Activated gamma-delta T cell treated with anti-CD3 and anti-CD28 coated beads, Interleukin-2, amount 50 U/mL, for 16 hours (primary cell): ENCODE results near the gene ABCD2.
"Not testable (repeated sequence)": the region's sequence is repeated elsewhere in the genome, so short reads cannot be mapped to it uniquely, and the experiment has no call there.

ENCODE experiments used
- DNase-seq: peaks from one replicate; pipeline ENCODE4 v3.0.0-alpha.2; 2020; ENCODE audit warnings: low read depth

Gene ABCD2

DNA sequence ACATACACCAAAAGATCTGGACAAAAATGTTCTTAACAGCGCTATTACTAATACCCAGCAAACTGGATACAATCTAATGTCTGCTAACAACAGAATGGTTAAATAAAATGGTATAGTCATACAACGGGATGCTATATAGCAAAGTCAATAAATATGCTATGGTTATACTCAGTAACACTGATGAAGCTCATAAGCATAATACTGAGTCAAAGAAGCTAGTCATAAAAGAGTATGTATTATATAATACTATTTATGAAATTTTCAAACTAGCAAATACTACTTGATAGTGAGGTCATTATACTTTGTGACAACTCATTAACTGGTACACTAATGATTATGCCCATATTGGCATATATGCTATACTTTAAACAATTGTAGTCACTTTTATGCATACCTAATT is 7.4 kb downstream of the ABCD2 start:
- no peak for DNase-seq

DNA sequence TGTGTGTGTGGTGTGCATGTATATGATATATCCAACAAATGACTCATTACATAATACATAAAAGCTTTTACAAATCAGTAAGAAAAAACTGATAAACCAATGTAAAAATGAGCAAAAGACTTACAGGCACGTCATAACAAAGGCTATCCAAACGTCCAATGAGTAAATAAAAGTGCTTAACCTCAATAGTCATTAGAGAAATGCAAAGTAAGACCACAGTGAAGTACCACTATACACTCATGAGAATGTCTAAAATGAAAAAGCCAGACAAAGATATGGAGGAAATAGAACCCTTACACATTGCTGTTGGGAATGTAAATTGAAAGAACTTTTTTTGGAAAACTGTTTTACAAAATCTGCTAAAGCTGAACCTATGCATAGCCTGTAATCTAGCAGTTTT is 7.8 kb downstream of the ABCD2 start:
- DNase-seq, result no peak

DNA sequence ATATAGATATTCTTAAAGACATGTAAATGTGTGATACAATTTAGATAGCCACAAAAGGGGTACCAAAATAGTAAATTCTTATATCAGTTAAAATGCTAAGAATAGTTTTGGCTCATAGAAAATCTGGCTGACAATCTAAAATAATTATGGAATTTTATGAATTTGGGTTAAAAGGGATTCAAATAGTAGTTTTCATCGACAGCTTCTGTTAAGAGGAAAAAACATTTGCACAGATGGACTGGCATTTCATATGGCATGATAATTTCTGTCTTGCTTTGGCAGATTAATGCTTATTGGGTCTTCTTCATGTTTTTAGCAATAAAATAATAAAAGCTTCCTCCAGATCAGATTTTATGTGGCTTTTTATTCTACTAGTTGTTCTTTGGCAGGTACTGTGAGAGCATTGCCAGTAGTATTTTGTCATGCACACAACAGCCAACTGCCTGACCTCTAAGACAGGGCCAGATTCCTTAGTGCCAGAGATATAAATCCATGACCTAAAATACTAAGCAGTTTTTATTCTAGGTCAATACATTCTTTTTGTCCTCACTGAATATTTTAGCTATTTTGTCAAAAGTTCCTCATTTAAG is 9.1 kb downstream of the ABCD2 start:
- no peak for DNase-seq

DNA sequence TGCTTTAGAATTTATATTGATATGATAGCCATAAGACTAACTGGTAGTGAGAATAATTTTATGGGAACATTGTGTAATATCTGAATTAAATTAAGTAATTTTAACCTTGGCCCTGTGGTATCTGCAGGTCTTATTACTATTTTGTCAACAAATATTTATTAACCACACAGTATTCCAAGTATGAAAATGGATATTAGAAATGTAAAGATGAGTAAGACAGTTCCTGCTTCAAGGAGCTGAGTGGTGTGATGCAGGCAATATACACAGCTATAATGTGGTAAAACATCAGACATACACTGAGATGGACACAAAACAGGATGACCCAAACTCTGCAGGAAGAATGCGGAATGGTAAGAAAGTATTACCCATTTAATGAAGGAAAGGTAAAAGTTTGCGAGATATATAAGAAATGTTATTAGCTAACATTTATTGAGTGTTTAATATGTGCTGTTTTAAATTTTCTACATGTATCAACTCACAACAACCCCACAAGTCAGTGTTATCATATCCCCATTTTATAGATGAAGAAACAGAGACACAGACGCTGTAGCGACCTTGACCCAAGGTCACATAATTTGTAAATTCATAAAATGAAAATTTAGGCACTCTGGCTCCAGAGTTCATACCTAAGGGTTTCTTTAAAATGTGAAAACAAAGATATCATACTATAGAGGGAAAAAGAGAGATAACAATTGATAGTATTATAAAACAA is 12.7 kb downstream of the ABCD2 start:
- no peak for DNase-seq

DNA sequence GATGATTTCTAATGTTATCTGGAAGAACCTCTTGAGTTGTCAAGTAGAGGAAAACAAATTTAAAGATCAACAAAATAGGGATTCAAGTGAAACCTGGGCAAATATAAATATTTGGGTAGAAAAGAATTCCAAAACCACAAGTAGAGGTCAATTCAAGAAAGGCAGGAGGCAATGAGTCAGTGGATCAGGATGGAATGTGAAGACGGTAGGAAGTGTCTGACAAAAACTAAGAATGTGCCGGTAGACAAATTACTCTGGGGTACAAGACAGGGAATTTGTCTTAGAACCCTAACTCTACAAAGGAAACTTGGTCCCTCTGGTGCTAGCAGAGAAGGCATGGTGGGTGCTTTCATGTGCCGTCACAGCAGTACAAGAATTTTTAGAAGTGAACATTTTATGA is 13.6 kb downstream of the ABCD2 start:
- DNase-seq, result no peak

DNA sequence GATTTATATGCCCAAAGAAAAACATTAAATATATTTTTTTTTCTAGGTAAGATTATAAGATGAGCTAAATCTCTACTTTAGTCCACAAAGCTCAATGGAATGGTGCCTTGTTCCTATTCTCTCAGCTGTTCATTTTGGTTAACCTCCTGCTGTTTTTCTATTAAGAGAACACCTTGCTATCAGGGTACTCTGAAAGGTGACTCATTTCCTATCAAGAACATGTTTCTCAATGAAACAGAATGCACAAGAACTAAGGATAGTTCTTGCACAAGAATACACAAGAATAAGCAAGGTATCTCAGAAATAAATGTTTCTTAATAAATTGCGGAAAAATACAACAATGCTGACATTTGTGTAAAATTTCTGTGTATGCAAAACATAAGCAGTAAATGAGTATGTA is 14.1 kb downstream of the ABCD2 start:
- DNase-seq, result no peak

DNA sequence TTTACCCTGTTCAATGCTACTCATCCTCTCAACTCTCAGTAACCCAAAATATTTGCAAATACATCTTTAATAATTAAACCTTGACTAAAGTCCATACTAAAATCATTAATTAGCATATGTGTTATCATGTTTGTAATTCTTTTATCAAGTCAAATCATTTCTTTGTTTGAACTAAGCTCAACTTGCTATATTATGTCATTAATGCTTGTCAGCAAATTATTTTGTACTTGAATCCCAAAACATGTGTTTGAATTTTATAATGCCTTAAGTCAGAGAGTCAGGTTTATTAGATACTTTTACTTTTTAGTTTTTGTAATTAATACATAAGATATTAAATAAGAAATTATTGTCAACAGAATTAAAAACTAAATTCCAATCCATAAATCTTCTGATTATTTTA is 16.5 kb downstream of the ABCD2 start:
- DNase-seq, result no peak

DNA sequence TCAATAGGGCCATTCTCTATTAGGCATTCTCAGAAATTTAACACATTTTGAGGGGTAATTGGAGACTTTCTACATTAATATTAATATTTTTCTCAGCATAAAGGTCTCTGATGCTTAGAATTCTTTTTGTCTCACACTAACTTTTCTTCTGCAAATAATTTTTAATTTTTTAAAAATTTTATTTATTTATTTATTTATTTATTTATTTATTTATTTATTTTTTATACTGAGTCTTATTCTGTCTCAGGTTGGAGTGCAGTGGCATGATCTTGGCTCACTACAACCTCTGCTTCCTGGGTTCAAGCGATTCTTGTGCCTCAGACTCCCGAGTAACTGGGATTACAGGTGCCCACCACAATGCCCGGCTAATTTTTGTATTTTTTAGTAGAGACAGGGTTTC is 17.7 kb downstream of the ABCD2 start:
- DNase-seq, result not testable (repeated sequence)

DNA sequence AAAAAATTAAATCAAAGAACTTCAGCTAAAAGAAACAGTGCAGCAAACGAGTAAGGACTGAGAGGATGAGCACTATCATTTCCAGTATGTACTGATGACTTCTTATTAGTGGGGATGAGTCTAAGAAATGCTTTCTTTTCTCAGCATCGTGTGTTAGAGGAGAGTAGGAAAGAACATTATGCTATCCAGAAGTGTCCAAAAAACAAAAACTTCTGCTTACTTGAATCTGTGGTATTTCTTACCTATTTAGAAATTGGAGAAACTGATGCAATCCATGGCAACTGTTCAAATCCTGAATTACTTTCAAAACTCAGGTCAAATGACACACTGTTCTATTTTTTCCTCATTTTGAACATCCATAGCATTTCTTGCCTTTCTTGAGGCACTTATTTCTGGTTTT is 23.7 kb downstream of the ABCD2 start:
- no peak for DNase-seq

DNA sequence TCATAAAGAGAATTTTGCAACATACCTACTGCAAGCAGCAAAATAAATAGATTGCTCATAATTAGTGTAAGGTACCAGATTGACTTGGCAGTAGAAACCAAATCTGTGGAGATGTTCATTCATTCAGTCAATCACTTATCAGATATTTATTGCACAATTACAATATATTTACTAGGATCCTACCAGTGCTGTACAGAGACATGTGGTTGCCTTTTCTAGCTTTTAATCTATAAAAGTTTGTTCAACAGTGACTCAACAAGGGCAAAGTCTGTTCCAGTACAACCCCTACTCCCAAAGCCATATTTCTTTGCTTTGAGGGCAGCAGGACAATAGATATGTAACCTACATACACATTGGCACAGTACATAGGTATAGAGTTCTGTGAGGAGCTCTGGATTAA is 27.3 kb downstream of the ABCD2 start:
- no peak for DNase-seq

DNA sequence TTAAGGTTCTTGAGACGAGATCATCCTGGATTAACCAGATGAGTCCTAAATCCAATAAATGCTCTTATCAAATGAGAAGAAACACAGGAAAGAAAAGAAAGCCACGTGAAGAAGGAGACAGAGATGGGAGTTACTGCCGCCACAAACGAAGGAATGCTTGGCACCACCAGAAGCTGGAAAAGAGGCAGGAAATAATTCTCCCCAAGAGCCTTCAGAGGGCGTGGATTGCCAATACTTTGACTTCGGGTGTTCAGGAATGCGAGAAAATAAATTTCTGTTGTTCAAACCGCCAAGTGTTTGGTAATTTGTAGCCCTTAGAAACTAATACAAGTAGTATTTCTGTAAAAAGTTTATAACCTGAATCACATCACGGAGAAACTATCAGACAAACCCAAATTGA is 31.3 kb downstream of the ABCD2 start:
- no peak for DNase-seq

DNA sequence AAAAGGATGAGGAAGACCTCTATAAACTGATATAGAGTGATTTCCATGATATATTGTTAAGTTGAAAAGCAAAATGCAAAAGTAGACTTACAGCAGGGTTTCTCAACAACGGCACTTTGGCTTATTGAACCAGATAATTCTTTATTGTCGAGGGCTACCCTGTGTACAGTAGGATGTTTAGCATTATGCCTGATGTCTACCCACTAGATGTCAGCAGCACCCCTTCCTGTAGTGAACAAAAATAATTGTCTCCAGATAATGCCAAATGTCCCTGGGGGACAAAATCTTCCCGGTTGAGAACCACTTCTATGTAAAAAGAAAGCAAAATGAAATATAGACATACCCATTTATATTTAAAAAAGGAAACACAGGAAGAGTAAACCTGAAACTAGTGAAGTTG is 32.4 kb downstream of the ABCD2 start:
- no peak for DNase-seq

DNA sequence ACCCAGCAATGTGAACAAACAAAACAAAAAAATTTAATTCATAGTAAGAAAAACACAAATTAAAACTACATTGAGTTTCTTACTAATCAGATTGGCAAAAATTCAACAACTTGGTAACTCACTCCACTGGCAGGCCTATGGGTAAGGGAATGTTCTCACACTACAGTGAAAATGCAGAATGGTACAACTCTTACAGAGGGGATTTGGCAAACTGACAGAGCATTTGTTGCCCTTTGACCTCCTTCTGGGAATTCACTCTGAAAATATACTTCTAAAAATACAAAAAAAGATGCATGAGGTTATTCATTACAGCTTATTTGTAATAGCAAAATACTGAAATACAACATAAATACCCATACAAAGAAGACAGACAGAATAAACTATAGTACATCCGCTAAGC is 32.8 kb downstream of the ABCD2 start:
- DNase-seq, result no peak

DNA sequence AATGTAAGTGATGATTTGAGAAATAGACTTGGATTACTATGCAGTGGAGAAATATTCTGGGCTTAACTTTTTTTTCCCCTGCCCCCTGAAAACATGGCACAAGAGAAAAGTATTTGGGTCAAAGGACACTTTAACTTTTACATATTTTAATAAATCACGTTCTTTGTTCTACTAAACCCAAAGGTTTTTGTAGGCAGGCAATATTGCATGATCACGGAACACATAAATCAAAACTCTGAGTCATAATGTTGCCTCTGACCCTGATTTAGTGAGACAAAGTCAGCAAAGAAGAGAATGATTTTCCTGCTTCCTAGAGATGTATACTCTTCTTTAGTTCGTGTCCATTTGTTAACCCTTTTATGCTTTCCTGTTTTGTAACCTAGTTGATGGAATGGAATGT is 38.0 kb downstream of the ABCD2 start:
- no peak for DNase-seq

DNA sequence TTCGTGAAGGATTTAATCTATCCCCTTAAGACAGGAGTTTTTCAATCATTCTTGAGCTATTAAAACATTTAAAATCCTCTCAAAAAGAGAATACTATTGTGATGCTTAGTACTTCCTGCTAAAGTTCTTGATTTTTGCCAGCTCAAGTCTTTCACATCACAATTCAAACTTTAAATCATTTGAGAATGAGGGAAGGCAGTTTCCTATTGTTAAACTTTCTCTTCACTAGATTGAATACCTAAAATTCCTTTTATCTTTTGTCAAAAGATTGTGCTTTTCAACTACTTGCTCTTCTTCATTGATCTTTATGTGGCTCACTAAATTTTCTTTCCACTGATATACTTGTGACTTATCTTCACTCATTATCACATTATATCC is 44.1 kb downstream of the ABCD2 start:
- DNase-seq, result no peak

DNA sequence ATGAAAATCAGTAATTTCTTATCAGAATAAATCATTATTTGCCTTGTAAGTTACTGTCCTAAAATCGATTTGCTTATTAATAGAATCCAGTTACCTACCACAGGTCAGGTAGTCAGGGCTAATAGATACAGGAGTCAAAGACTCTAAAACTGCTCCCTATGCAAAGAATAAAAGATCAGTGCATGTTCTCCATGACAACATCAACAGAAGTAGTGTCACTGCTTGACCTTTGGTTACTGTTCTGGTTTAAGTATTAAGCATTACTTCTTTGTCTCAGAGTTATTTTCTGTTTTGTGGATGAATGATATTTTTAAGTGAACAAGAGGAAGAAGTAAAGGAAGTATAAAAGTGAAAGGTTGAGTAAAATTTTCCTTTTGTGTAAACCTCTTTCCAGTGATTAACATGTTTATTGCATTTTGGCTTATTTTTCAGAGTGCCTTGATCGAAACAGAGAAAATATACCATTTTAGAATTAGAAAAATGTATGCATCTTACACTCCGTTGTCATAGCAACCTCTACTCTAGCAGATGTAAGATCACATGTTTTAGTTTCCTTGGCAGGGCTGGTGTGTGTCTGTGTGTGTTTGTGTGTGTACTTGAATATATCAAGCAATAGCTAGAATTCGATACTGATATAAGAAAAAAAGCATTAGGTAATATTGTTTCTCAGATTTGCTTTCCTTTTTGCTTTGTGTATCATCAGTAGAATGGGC is 44.7 kb downstream of the ABCD2 start:
- no peak for DNase-seq

DNA sequence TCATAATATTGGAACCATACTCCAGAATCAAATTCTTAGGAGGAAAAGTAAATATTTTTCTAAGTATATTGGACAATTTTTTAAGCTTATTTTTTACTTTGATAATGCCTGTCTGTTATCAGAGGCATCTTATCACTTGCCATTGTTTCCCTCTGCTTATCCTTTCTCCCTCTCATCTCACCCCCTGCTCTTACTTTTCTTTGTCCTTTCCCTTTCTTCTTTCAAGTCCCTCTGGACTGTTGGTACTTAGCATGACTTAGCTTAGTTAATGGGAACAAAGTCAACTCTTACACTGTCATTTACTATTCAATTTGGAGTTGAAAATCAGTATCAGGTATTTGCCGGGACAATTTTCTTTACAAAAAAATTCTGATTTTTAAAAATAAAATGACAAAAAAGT is 45.2 kb downstream of the ABCD2 start:
- no peak for DNase-seq

DNA sequence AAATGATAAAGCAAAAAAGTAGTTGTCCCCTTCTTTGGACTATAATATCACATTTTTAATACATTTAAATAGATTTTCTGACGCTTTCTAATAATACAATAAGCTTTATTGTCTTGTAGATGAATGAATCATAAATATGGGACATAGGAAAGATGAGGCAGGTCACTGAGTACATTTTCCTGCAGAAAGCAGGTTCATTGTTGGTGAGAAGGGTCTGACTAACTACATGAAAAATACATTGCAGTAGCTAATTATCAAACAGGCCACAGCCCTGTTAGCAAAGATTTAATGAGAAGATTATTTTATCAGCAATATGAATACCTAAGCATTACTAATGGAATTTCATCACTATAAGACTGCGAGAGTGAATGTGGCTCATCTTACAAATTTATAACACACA is 45.6 kb downstream of the ABCD2 start:
- DNase-seq, result no peak

DNA sequence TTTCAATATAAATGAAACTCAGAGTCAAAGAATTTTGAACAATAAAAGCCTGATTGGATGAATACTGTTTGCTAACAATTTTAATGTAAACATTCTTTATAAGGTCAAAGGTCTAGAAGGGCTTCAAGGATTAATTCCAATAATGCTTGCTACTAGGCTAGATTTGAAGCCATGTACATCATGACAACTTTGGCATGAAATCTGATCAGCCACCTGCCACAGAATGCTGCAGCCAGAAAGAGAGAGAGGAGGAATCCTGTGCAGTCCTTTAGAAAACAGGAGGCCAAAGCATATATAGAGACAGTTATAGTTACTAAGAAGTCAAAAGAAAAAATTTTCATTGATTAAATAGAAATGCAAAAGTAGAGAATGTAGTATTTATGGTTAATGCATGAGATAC is 47.1 kb downstream of the ABCD2 start:
- no peak for DNase-seq

DNA sequence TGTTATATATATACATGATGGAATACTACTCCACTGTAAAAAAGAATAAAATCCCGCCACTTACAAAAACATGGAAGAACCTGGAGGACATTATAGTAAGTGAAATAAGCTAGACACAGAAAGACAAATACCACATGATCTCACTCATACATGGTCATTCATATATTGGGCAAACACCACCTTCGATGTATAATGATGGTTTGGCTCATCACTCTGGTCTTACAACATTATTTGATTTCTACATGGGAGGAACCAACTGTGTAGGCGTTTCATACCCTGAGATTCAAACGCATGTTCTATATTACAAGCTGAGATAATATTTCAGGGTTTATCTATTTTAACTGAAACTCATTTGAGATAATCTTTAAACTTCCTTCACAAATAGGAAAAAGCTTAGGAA is 48.3 kb downstream of the ABCD2 start:
- no peak for DNase-seq

DNA sequence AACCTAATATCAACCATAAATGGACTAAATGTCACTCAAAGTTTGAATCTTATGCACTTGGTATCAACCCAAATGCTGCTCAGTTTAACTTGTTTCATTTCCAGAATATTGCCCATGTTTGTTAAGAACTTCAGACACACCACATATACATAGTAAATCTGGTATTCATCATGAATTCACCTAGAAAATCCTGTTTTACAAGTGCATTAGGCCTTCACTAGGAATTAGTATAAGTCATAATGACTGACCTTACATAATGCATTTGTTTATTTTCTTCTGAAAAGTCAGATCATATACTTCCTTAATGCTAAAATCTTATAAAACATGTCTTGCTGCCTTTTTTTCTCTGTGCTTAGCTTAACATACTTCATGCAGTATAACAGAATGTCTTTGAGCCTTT is 66.1 kb downstream of the ABCD2 start:
- no peak for DNase-seq

DNA sequence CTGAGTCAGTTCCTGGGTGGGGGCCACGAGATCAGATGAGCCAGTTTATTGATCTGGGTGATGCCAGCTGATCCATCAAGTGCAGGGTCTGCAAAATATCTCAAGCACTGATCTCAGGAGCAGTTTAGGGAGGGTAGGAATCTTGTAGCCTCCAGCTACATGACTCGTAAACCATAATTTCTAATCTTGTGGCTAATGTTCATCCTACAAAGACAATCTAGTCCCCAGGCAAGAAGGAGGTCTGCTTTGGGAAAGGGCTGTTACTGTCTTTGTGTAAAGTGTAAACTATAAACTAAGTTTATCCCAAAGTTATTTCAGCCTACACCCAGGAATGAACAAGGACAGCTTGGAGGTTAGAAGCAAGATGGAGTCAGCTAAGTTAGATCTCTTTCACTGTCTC is 75.4 kb downstream of the ABCD2 start:
- not testable (repeated sequence) for DNase-seq

DNA sequence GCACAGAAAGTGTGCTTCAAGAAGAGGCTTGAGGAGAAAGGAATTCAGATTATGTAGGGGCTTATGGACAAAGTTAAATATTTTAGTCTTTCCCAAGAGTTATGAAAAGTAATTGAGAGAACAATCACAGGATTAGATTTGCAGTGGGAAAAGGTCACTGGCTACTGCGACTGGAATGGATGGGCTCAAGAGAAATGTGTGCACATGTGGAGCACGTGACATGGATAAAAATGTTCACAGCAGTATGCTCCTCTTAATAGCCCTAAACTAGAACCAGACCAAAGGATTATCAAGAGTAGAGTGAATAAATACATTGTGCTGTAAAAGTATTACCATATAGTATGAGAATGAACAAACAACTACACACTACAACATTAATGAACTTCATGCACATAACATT is 78.1 kb downstream of the ABCD2 start:
- DNase-seq, result no peak

DNA sequence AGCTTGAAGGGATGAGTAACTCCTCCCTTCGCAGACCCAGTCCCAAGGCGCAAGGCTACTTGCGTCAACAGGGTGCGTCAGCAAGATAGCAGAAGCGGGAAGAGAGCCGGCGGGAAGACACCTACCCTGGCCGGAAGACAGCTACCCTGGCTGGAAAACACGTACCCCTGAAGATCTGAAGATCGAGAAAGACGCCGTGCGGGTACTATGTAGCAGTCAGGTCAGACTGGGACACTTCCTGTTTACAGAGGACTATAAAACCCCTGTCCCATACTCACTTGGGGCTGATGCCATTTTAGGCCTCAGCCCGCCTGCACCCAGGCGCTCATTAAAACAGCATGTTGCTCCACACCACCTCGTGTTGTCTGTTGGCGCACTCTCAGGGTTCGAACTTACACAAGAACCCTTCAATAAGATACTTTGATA is 80.9 kb downstream of the ABCD2 start:
- no peak for DNase-seq
